Measurements from ENCODE around the gene MLPH. TPM values are rescaled to one million over a fixed set of nuclear protein-coding genes. Genes with fewer than 3 reads are reported as not detected.
"Not testable (repeated sequence)": the region's sequence is repeated elsewhere in the genome, so short reads cannot be mapped to it uniquely, and the experiment has no call there.

Gene MLPH
- total and polyA plus RNA-seq, 2 donors (not counting 1 experiment from before 2014, with no cell fraction given), result not detected

GRCh38 chr2:237467447-237468179, 19.4 kb upstream of the MLPH start:
- Histone ChIP-seq H3K9ac (ENCODE audit: low read length) (no peak overlapping the region), H3K4me1 (ENCODE audit: control insufficient read depth in 2 of 2, insufficient read depth in 2 of 2, low read length in 2 of 2) (no peaks in the 10 kb centered on the region), H2AFZ (ENCODE audit: insufficient read depth, low read depth, low read length, poor library complexity, severe bottlenecking) (no peak overlapping the region), H3K4me2 (replicated peaks; ENCODE audit: low read depth, low read length, poor library complexity, severe bottlenecking) (no peak overlapping the region), H4K20me1 (ENCODE audit: control insufficient read depth, insufficient read depth, low read length, poor library complexity, severe bottlenecking) (no peaks in the 10 kb centered on the region), H3K27ac (ENCODE audit: low read length in 2 of 2) (no peak overlapping the region), H3K4me3 (ENCODE audit: control extremely low read depth in 1 of 5, extremely low read depth in 1 of 5, insufficient read depth in 1 of 5, low read depth in 2 of 5, low read length in 4 of 5) (no peak overlapping the region), H3K27me3 (replicated peaks in 1 of 4; ENCODE audit: control extremely low read depth in 1 of 4, control insufficient read depth in 3 of 4, insufficient read depth in 4 of 4, low read length in 3 of 4) (peaks cover 0 to 4% (median 0%) of the 10 kb centered on the region in 4 experiments), H3K36me3 (replicated peaks in 1 of 2; ENCODE audit: control extremely low read depth in 1 of 2, control insufficient read depth in 1 of 2, extremely low read depth in 1 of 2, insufficient read depth in 2 of 2, low read length in 1 of 2) (no peaks in the 10 kb centered on the region), H3K79me2 (ENCODE audit: control insufficient read depth, insufficient read depth, low read length) (no peaks in the 10 kb centered on the region), H3K9me3 (ENCODE audit: control extremely low read depth in 1 of 3, control insufficient read depth in 2 of 3, insufficient read depth in 1 of 3, low read length in 2 of 3) (no peaks in the 10 kb centered on the region)
- Mint-ChIP-seq H3K4me1 (no peaks in the 10 kb centered on the region), H3K4me3 (no peak overlapping the region), H3K9me3 (ENCODE audit: insufficient read depth) (no peaks in the 10 kb centered on the region), H3K27me3 (peaks cover 18% of the 10 kb centered on the region), H3K27ac (no peak overlapping the region)
- ChIA-PET POLR2A (no interaction called here), CTCF (no interaction called here)
- intact Hi-C loops (cut with micrococcal nuclease), result no loop called here
- ATAC-seq (ENCODE audit: low read depth), result no peak
- TF ChIP-seq CTCF (IDR thresholded peaks at IDR 0.05) (no peak), EZH2 (IDR thresholded peaks at IDR 0.05; ENCODE audit: borderline replicate concordance, insufficient read depth, low read depth, low read length, poor library complexity, severe bottlenecking) (no peak)
- no peak for DNase-seq
- WGBS (ENCODE audit: insufficient coverage), result 86% methylated on average over 1 of the region's 5 CpGs

- H3K4me1 ChIP-seq (ENCODE audit: control insufficient read depth in 2 of 2, insufficient read depth in 2 of 2, low read length in 2 of 2); H3K27ac Mint-ChIP-seq; H3K27me3 ChIP-seq (replicated peaks in 1 of 4; ENCODE audit: control extremely low read depth in 1 of 4, control insufficient read depth in 3 of 4, insufficient read depth in 4 of 4, low read length in 3 of 4); H3K79me2 ChIP-seq (ENCODE audit: control insufficient read depth, insufficient read depth, low read length); intact Hi-C loops (cut with micrococcal nuclease); H3K9ac ChIP-seq (ENCODE audit: low read length); ATAC-seq (ENCODE audit: low read depth); H3K36me3 ChIP-seq (replicated peaks in 1 of 2; ENCODE audit: control extremely low read depth in 1 of 2, control insufficient read depth in 1 of 2, extremely low read depth in 1 of 2, insufficient read depth in 2 of 2, low read length in 1 of 2); H3K4me3 ChIP-seq (ENCODE audit: control extremely low read depth in 1 of 5, extremely low read depth in 1 of 5, insufficient read depth in 1 of 5, low read depth in 2 of 5, low read length in 4 of 5); H2AFZ ChIP-seq (ENCODE audit: insufficient read depth, low read depth, low read length, poor library complexity, severe bottlenecking); H3K9me3 ChIP-seq (ENCODE audit: control extremely low read depth in 1 of 3, control insufficient read depth in 2 of 3, insufficient read depth in 1 of 3, low read length in 2 of 3); H3K4me2 ChIP-seq (replicated peaks; ENCODE audit: low read depth, low read length, poor library complexity, severe bottlenecking); POLR2A ChIA-PET; H3K9me3 Mint-ChIP-seq (ENCODE audit: insufficient read depth); H3K4me1 Mint-ChIP-seq; H3K27ac ChIP-seq (ENCODE audit: low read length in 2 of 2); H3K4me3 Mint-ChIP-seq; H4K20me1 ChIP-seq (ENCODE audit: control insufficient read depth, insufficient read depth, low read length, poor library complexity, severe bottlenecking); DNase-seq: not testable (repeated sequence)
- WGBS (ENCODE audit: insufficient coverage), result no CpG with 5 or more reads among the region's 7 CpGs
- peaks cover 18% of the 10 kb centered on the region for H3K27me3 Mint-ChIP-seq
- CTCF ChIA-PET, result interaction anchor here (1.0 to 1.4 kb wide), 2 partner anchors 11 to 48 kb away, joined by 3 read pairs; no protein-coding TSS in a partner anchor
Measured at GRCh38 chr2:237469410-237469809, 17.6 kb upstream of the MLPH start.

All from B cell (primary cell).